Right lobe of liver (tissue), 4 donors: ENCODE results near the gene GNB5.

ENCODE experiments used
- POLR2A ChIP-seq: fragments of 450-650 bp; IDR thresholded peaks from one replicate; pipeline ENCODE4 v1.6.1; 2017; ENCODE audit warnings: antibody characterized with exemption, mild to moderate bottlenecking
- TF ChIP-seq, protein P1 (sequence below), 4 donors: fragments of 200-600 bp in 3 of 4; fragments of 450-650 bp in 1 of 4; IDR thresholded peaks; one replicate each; pipeline versions ENCODE4 v1.5.1 to v1.8.0; 2016 to 2022; ENCODE audit warnings: antibody characterized with exemption in 4 of 4, mild to moderate bottlenecking in 2 of 4
- donor health status: DM: no; HTN: no; CAD: no.
- donor health status: DM: no; HTN: no; CAD: no.
- donor health status: DM: no; HTN: yes; CAD: no.

DNA sequence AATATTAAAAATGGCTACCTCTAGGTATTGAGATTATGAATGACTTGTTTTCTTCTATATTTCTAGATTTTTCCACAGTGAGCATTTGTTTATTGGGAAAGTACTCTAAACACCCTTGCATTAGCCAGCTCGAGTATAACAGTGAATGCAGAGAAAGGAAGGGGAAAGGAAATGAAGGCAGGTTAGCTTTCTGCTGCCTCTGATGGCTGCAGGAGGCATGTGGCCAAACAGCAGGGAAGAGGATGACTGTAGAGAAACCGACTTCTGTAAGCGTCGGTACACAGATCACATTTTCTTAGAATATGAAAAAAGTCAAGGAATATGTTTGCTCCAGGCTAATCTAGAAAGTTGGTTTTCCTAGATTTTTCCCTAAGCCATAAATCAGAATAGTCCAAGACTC, 19.8 kb downstream of the GNB5 start:
- no peak for TF ChIP-seq POLR2A
- TF ChIP-seq, protein P1, sequence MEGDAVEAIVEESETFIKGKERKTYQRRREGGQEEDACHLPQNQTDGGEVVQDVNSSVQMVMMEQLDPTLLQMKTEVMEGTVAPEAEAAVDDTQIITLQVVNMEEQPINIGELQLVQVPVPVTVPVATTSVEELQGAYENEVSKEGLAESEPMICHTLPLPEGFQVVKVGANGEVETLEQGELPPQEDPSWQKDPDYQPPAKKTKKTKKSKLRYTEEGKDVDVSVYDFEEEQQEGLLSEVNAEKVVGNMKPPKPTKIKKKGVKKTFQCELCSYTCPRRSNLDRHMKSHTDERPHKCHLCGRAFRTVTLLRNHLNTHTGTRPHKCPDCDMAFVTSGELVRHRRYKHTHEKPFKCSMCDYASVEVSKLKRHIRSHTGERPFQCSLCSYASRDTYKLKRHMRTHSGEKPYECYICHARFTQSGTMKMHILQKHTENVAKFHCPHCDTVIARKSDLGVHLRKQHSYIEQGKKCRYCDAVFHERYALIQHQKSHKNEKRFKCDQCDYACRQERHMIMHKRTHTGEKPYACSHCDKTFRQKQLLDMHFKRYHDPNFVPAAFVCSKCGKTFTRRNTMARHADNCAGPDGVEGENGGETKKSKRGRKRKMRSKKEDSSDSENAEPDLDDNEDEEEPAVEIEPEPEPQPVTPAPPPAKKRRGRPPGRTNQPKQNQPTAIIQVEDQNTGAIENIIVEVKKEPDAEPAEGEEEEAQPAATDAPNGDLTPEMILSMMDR (IDR thresholded peaks at IDR 0.05): no peak
